ENCODE measurements around the gene ACADS.

Gene ACADS

DNA sequence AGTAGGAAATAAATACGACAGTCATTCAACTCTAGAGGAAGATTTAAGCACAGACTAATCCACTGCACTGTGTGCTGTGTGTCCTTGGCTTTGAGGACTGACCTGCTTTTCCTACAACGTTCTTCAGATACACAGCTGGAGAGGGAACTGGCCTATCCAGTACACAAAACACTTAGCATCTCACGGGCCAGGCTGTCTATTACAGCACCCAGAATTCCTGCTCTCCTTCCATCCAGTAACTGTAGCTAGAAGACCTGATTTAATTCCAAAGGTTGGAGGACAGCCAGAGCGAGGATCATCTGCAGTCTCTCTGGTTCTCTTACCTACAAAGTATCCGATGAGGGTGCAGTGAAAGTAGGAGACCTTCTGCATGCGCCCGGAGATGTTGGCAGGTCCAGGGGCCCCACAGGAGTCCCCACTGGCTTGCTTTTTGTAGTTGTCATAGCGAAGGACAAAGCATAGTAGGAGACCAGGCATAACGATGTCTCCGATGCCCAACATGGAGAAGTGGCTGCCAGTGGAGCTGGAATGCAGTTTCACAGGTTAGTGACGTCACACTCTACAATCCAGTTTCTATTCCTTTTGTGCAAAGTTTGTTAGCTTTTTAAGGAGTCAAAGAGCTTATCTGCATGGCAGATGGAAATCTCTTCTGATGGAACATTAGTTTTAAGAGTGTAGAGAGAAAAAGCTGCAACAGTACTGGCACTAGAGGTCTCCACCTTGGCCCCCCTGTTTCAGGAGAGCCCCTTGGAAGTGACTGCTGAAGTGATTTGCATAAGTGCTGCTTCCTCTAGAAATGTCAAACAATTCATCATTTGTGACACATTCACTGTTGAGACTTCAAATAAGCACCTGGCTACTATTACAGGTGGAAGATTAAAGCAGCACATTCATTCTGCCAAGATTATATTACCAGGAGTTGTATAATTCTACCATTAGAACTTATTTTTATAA, 41.7 kb downstream of the ACADS start:
- no peak for DNase-seq
- Histone ChIP-seq H3K27me3 (ENCODE audit: insufficient read depth, low read depth, severe bottlenecking) (no peaks in the 10 kb centered on the region), H3K36me3 (peaks cover 56% of the 10 kb centered on the region), H3K4me3 (ENCODE audit: low read depth, low read length) (no peak overlapping the region), H3K27ac (no peak overlapping the region), H3K9me3 (ENCODE audit: severe bottlenecking) (no peaks in the 10 kb centered on the region)
- TF ChIP-seq, protein P1, sequence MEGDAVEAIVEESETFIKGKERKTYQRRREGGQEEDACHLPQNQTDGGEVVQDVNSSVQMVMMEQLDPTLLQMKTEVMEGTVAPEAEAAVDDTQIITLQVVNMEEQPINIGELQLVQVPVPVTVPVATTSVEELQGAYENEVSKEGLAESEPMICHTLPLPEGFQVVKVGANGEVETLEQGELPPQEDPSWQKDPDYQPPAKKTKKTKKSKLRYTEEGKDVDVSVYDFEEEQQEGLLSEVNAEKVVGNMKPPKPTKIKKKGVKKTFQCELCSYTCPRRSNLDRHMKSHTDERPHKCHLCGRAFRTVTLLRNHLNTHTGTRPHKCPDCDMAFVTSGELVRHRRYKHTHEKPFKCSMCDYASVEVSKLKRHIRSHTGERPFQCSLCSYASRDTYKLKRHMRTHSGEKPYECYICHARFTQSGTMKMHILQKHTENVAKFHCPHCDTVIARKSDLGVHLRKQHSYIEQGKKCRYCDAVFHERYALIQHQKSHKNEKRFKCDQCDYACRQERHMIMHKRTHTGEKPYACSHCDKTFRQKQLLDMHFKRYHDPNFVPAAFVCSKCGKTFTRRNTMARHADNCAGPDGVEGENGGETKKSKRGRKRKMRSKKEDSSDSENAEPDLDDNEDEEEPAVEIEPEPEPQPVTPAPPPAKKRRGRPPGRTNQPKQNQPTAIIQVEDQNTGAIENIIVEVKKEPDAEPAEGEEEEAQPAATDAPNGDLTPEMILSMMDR (IDR thresholded peaks at IDR 0.05; ENCODE audit: low read depth, low read length): no peak

GRCh38 chr12:120771097-120771496, 45.5 kb downstream of the ACADS start:
- no peak for DNase-seq
- Histone ChIP-seq H3K36me3 (peaks cover 36% of the 10 kb centered on the region), H3K27ac (no peak overlapping the region), H3K4me3 (ENCODE audit: low read depth, low read length) (no peak overlapping the region), H3K27me3 (ENCODE audit: insufficient read depth, low read depth, severe bottlenecking) (no peaks in the 10 kb centered on the region), H3K9me3 (ENCODE audit: severe bottlenecking) (no peaks in the 10 kb centered on the region)
- TF ChIP-seq, protein P1 (IDR thresholded peaks at IDR 0.05; ENCODE audit: low read depth, low read length): no peak

DNA sequence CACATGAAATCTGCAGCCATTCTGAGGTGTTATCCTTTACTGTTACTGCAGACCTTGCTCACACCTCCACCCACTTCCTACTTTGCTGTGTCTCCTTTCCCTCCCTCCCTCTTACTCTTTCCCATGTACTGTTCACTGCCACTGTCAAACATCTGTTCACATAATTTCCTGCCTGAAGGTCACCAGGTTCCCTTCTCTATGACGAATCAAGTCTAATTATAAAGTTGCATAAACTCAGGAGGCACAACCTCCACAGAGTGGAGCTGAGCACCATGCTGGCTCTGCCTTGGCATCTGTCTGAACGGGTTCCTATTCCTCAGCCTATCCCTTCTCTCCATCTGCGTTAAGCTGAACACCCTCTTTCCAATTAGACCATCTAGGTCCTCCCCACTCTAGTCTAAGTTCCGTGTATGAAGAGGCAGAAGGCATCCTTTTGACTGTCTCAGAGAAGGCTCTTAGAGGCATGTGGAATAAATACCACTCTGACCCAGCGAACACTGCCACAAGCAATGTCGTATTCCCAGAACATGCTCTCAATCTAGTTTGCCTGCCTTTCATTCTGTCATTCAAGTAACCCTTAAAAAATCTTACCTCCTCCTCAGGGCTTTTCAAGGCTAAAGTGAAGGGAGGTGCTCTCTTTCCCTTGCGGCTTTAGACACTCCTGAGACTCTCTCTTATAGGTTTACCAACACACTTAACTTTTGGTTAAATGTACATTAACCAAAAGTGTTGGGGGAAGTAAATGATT, 48.7 kb downstream of the ACADS start:
- Histone ChIP-seq H3K9me3 (ENCODE audit: severe bottlenecking) (no peaks in the 10 kb centered on the region), H3K36me3 (peaks cover 13% of the 10 kb centered on the region; the same call in 1 of the 2 replicates), H3K27me3 (ENCODE audit: insufficient read depth, low read depth, severe bottlenecking) (no peaks in the 10 kb centered on the region), H3K4me3 (ENCODE audit: low read depth, low read length) (no peak overlapping the region), H3K27ac (no peak overlapping the region)
- no peak for DNase-seq
- TF ChIP-seq, protein P1 (IDR thresholded peaks at IDR 0.05; ENCODE audit: low read depth, low read length): no peak

DNA sequence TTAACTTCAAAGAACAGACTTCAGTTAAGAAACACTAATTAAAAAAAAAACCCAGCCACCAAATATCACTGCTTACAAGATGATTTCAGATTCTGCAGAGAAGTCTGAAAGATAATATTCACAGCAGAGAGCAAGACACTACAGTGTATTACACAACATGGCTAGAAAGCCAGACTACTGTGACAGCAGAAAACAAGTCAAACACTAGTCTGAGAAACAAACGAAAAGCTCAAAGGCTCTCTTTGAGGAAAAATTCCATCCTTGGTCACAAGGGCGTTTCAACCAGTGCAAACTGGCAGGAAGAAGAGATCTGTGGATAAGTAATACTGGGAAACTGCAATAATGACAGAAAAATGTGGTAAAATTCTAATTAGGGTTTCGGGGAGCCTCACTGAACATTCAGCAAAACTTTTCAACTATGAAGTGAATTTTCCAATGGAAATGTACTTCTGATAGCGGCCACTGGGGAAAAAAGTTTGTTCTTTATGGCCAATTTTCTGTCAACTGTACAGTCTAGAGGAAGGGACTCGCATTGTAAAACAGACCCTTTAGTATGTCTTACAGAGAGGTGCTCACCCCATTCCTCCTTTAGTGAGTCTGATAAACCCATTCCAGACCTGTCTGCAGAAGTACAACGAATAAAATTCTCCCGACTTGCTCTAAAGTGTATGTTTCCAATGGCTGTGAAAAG, 50.4 kb downstream of the ACADS start:
- Histone ChIP-seq H3K9me3 (ENCODE audit: severe bottlenecking) (no peaks in the 10 kb centered on the region), H3K36me3 (peaks cover 13% of the 10 kb centered on the region; the same call in 1 of the 2 replicates), H3K4me3 (ENCODE audit: low read depth, low read length) (no peak overlapping the region), H3K27ac (no peak overlapping the region), H3K27me3 (ENCODE audit: insufficient read depth, low read depth, severe bottlenecking) (no peaks in the 10 kb centered on the region)
- DNase-seq: no peak
- TF ChIP-seq, protein P1 (IDR thresholded peaks at IDR 0.05; ENCODE audit: low read depth, low read length): no peak

DNA sequence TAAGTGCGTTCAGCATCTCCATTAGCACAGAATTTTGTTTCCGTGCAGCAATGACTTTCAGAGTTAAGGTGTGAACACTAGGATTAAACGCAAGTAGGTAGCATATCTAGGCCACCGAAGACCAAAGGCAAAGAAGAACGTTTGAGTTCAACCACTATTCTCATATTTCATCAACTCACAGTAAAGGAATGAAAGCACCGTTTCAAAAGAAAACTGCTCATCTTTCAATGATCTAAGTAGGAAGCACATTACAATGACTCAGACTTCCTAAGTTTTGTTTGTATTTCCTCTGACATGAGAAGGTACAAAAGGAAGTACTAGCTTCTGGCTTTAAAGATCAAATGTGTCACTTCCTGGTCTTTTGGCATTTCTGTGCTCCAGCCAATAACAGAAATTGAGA, 57.6 kb downstream of the ACADS start:
- H3K4me3 ChIP-seq (ENCODE audit: low read depth, low read length): no peak overlapping the region
- no peak for DNase-seq
- no peak overlapping the region for H3K27ac ChIP-seq
- peaks cover 33% of the 10 kb centered on the region for H3K36me3 ChIP-seq
- TF ChIP-seq, protein P1 (IDR thresholded peaks at IDR 0.05; ENCODE audit: low read depth, low read length): no peak
- no peaks in the 10 kb centered on the region for H3K9me3 ChIP-seq (ENCODE audit: severe bottlenecking)
- H3K27me3 ChIP-seq (ENCODE audit: insufficient read depth, low read depth, severe bottlenecking): no peaks in the 10 kb centered on the region

Data from WERI-Rb-1 (cell line).